OCI-LY7 (cell line): Measurements from ENCODE around the gene MEF2B. TPM values are rescaled to one million over a fixed set of nuclear protein-coding genes. Genes with fewer than 3 reads are reported as not detected.
A peak's percentile ranks its signal among the peaks of the same experiment; 100 is the strongest.
"Not testable (repeated sequence)": the region's sequence is repeated elsewhere in the genome, so short reads cannot be mapped to it uniquely, and the experiment has no call there.

ENCODE experiments used
- BruUV-seq: library from RNA; stranded (reverse); fragments of 400-500 nt; replicated peaks from 2 replicates; lab custom pipeline; 2021; lab: Mats Ljungman, UMichigan
- CTCF ChIA-PET: fragments of 300-600 bp; sonication (Branson Sonifier 250); formaldehyde crosslinking; loops from one replicate; lab custom pipeline; 2022; ENCODE audit warnings: antibody characterized with exemption; ENCODE audit not compliant: unreplicated experiment; lab: Charles Lee
- POLR2A ChIA-PET: fragments of 300-600 bp; sonication (Branson Sonifier 250); formaldehyde crosslinking; loops from one replicate; lab custom pipeline; 2022; ENCODE audit warnings: antibody characterized with exemption; lab: Charles Lee
- DNase-seq: peaks from one replicate; pipeline ENCODE4 v3.0.0-alpha.2; 2015; ENCODE audit warnings: low spot score
- H2AFZ ChIP-seq: fragments of 200-600 bp; sonication (generic), shearing (Covaris generic); 2 replicates; pipeline ENCODE4 v1.6.1; 2014; ENCODE audit warnings: mild to moderate bottlenecking, antibody characterized with exemption, low read length, moderate library complexity
- H3K27ac ChIP-seq: fragments of 200-600 bp; sonication (generic); 2 replicates; pipeline ENCODE4 v1.5.1; 2014; ENCODE audit warnings: mixed run types, low read depth, mild to moderate bottlenecking, moderate library complexity, low read length, inconsistent platforms; ENCODE audit not compliant: poor library complexity, severe bottlenecking
- H3K36me3 ChIP-seq: fragments of 200-600 bp; sonication (generic); 2 replicates; pipeline ENCODE4 v1.6.1; 2014; ENCODE audit warnings: mild to moderate bottlenecking, antibody characterized with exemption, low read length, moderate library complexity, mixed read lengths; ENCODE audit not compliant: insufficient read depth
- H3K4me1 ChIP-seq: fragments of 200-600 bp; sonication (generic); 2 replicates; pipeline ENCODE4 v1.5.1; 2014; ENCODE audit warnings: mild to moderate bottlenecking, low read length; ENCODE audit not compliant: insufficient read depth, poor library complexity, severe bottlenecking
- H3K4me2 ChIP-seq: fragments of 200-600 bp; sonication (generic); 2 replicates; pipeline ENCODE4 v1.6.1; 2014; ENCODE audit warnings: mild to moderate bottlenecking, low read length
- H3K4me3 ChIP-seq: fragments of 200-600 bp; sonication (generic); 2 replicates; pipeline ENCODE4 v1.5.1; 2014; ENCODE audit warnings: mild to moderate bottlenecking, low read depth, low read length; ENCODE audit not compliant: poor library complexity, severe bottlenecking
- H3K79me2 ChIP-seq: fragments of 200-600 bp; sonication (generic); 2 replicates; pipeline ENCODE4 v1.6.1; 2016; ENCODE audit warnings: low read depth, mild to moderate bottlenecking, low read length, moderate library complexity, mixed read lengths; ENCODE audit not compliant: insufficient read depth
- H3K9me2 ChIP-seq: fragments of 200-600 bp; sonication (generic); 2 replicates; pipeline ENCODE4 v1.6.1; 2016; ENCODE audit warnings: mild to moderate bottlenecking, low read length, mixed read lengths; ENCODE audit not compliant: insufficient read depth
- H3K9me3 ChIP-seq: fragments of 200-600 bp; sonication (generic); 2 replicates; pipeline ENCODE4 v1.6.1; 2014; ENCODE audit warnings: mild to moderate bottlenecking, mixed run types, low read length, mixed read lengths
- H4K20me1 ChIP-seq: fragments of 200-600 bp; sonication (generic); 2 replicates; pipeline ENCODE4 v1.6.1; 2014; ENCODE audit warnings: mild to moderate bottlenecking, antibody characterized with exemption, low read length, moderate library complexity, mixed read lengths; ENCODE audit not compliant: insufficient read depth
- EZH2phosphoT487 ChIP-seq: fragments of 200-600 bp; sonication (generic); IDR thresholded peaks from 2 replicates; pipeline ENCODE4 v1.6.1; 2018; ENCODE audit warnings: low read depth, borderline replicate concordance, mild to moderate bottlenecking, mixed run types, antibody characterized with exemption, low read length, moderate library complexity, mixed read lengths
- intact Hi-C: fragments of 100-400 bp; cut with micrococcal nuclease; formaldehyde crosslinking; loops from one replicate; pipeline ENCODE4 v1.10.0; 2022; ENCODE audit not compliant: unreplicated experiment
- total RNA-seq, 2 experiments: library from RNA; depleted of rRNA in 1 of 2; stranded (reverse); fragments of >200 nt in 1 of 2; shearing (Covaris generic) in 1 of 2; gene quantifications; 2 replicates each; pipeline ENCODE4 v1.2.3, GENCODE V29; 2014 to 2022
- TF ChIP-seq, protein P1 (sequence below): fragments of 200-600 bp; sonication (generic); conservative IDR thresholded peaks from 2 replicates; pipeline ENCODE4 v1.5.1; 2014; ENCODE audit warnings: mild to moderate bottlenecking, antibody characterized with exemption, low read length, moderate library complexity, mixed read lengths

The MEF2B gene
- total RNA-seq, 2 experiments from 2014 or later, result 201 to 295 TPM

DNA sequence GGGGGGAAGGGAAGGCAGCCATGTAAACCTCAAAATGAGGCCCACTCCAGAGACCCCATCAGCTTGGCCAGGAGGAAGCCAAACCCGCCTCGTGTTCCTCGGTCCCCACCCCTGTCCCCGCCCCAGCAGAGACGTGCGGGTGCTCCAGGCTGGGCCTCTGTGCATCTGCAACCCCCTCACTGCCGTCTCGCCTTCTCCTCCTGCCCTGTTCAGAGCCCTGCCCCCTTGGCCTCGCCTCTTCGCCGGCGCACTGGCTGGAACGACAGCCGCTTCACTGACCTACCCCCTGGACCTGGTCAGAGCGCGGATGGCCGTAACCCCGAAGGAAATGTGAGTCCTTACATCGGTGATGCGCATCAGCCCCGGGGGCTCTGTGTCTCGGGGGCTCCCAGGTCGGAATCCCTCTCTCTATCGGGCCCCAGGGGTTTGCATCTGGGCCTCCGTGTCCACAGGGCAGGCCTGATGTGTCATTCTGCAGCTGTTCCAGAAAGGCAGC, 64.0 kb downstream of the MEF2B start:
- Histone ChIP-seq H3K36me3 (no peaks in the 10 kb centered on the region), H3K4me2 (peak overlapping the region; percentile 58; the same call in 1 of the 2 replicates)
- CTCF ChIA-PET, result no interaction called here

DNA sequence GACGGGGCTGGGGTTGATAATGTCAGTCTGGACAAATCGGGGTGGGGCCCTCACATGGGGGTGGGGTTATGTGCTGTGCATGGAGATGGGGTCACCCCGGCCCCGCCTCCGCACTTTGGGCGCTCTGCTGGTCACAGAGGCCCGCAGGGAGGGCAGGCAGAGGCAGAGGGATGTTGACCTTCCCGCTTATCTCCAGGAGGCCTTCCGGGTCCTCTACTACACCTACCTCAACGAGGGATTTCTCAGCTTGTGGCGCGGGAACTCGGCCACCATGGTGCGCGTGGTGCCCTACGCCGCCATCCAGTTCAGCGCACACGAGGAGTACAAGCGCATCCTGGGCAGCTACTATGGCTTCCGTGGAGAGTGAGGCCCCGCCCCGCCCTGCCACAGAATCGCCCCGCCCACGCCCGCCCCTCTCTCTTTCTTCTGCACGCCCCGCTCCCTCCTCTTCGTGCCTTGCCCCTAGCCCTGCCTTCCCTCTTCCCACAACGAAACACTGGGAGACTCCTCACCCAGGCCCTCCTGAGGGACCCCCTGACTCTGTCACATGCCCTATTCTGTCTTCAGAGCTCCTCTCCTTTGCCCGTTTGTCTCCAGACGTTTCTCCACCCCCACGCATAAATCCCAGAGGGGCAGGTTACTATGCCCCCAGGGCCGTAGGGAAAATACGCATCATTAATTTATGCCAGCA, 64.6 kb downstream of the MEF2B start:
- H3K4me1 ChIP-seq, result peaks cover 16% of the 10 kb centered on the region
- peak overlapping the region; percentile 67 for H3K4me3 ChIP-seq
- peak overlapping the region; percentile 39; the same call in 1 of the 2 replicates for H2AFZ ChIP-seq
- ChIA-PET POLR2A (interaction anchor here (1.0 to 1.5 kb wide), 2 partner anchors 20 to 70 kb away, joined by 3 to 4 read pairs; no protein-coding TSS in a partner anchor), CTCF (no interaction called here)
- intact Hi-C loops, result no loop called here
- no TSS peak for BruUV-seq
- DNase-seq, result peak; percentile 63
- H4K20me1 ChIP-seq, result no peaks in the 10 kb centered on the region
- no peaks in the 10 kb centered on the region for H3K9me3 ChIP-seq
- H3K36me3 ChIP-seq, result no peaks in the 10 kb centered on the region
- H3K27ac ChIP-seq, result no peak overlapping the region
- TF ChIP-seq EZH2phosphoT487, result no peak
- TF ChIP-seq, protein P1, sequence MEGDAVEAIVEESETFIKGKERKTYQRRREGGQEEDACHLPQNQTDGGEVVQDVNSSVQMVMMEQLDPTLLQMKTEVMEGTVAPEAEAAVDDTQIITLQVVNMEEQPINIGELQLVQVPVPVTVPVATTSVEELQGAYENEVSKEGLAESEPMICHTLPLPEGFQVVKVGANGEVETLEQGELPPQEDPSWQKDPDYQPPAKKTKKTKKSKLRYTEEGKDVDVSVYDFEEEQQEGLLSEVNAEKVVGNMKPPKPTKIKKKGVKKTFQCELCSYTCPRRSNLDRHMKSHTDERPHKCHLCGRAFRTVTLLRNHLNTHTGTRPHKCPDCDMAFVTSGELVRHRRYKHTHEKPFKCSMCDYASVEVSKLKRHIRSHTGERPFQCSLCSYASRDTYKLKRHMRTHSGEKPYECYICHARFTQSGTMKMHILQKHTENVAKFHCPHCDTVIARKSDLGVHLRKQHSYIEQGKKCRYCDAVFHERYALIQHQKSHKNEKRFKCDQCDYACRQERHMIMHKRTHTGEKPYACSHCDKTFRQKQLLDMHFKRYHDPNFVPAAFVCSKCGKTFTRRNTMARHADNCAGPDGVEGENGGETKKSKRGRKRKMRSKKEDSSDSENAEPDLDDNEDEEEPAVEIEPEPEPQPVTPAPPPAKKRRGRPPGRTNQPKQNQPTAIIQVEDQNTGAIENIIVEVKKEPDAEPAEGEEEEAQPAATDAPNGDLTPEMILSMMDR, result no peak
- no peaks in the 10 kb centered on the region for H3K79me2 ChIP-seq
- H3K9me2 ChIP-seq, result no peaks in the 10 kb centered on the region
- H3K4me2 ChIP-seq, result peak overlapping the region; percentile 58

More for the DNA sequence above, 64.0 kb downstream of the MEF2B start:
- no peak for TF ChIP-seq EZH2phosphoT487
- TF ChIP-seq, protein P1, result no peak
- no TSS peak for BruUV-seq
- no peak for DNase-seq
- Histone ChIP-seq H3K27ac (no peak overlapping the region), H2AFZ (no peak overlapping the region), H3K9me3 (no peaks in the 10 kb centered on the region), H4K20me1 (no peaks in the 10 kb centered on the region), H3K9me2 (no peaks in the 10 kb centered on the region), H3K4me1 (peaks cover 16% of the 10 kb centered on the region), H3K79me2 (no peaks in the 10 kb centered on the region), H3K4me3 (peak overlapping the region; percentile 67)
- POLR2A ChIA-PET, result interaction anchor here (1.5 kb wide), 1 partner anchor 19 kb away, joined by 4 read pairs; no protein-coding TSS in a partner anchor
- intact Hi-C loops, result no loop called here

DNA sequence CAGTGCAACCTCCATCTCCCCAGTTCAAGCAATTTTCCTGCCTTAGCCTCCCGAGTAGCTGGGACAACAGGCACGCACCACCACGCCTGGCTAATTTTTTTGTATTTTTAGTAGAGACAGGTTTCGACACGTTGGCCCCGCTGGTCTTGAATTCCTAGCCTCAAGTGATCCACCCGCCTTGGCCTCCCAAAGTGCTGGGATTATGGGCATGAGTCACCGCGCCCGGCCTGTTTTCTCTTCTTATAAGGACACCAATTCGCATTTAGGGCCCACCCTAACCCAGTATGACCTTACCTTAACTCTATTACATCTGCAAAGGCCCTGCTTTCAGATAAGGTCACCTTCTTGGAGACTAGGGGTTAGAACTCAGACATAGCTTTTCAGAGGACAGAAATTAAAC, 66.9 kb downstream of the MEF2B start:
- H3K9me3 ChIP-seq, result no peaks in the 10 kb centered on the region
- no peak for DNase-seq
- H3K27ac ChIP-seq, result no peak overlapping the region
- no peak overlapping the region for H2AFZ ChIP-seq
- no peaks in the 10 kb centered on the region for H3K9me2 ChIP-seq
- intact Hi-C loops, result no loop called here
- H3K4me2 ChIP-seq, result no peak overlapping the region
- H3K36me3 ChIP-seq, result no peaks in the 10 kb centered on the region
- TF ChIP-seq, protein P1, result no peak
- no peak for TF ChIP-seq EZH2phosphoT487
- BruUV-seq, result no TSS peak
- POLR2A ChIA-PET, result no interaction called here
- H3K79me2 ChIP-seq, result no peaks in the 10 kb centered on the region
- H4K20me1 ChIP-seq, result no peaks in the 10 kb centered on the region
- no peak overlapping the region for H3K4me3 ChIP-seq
- peaks cover 16% of the 10 kb centered on the region for H3K4me1 ChIP-seq
- CTCF ChIA-PET, result no interaction called here

DNA sequence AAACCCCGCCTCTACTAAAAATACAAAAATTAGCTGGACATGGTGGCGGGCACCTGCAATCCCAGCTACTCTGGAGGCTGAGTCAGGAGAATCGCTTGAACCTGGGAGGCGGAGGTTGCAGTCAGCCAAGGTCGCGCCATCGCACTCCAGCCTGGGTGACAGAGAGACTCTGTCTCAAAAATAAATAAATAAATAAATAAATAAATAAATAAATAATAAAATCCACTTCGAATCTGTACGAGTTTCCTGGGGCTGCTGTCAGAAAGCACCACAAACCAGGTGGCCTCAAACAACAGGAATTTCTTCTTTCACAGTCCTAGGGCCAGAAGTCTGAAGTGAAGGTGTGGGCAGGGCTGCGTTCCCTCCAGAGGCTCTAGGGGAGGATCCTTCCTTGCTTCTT, 67.5 kb downstream of the MEF2B start:
- H3K9me3 ChIP-seq, H3K4me3 ChIP-seq, CTCF ChIA-PET, H3K27ac ChIP-seq, H3K4me2 ChIP-seq, H3K79me2 ChIP-seq, H4K20me1 ChIP-seq, H3K36me3 ChIP-seq, DNase-seq, intact Hi-C loops, H2AFZ ChIP-seq, BruUV-seq, H3K9me2 ChIP-seq: not testable (repeated sequence)
- H3K4me1 ChIP-seq, result peaks cover 16% of the 10 kb centered on the region
- POLR2A ChIA-PET, result interaction anchor here (1.3 kb wide), 1 partner anchor 10 kb away, joined by 3 read pairs; no protein-coding TSS in a partner anchor
